CD4-positive, alpha-beta T cell (primary cell): Measurements from ENCODE around the gene CDC42SE2. TPM values are rescaled to one million over a fixed set of nuclear protein-coding genes. Genes with fewer than 3 reads are reported as not detected.

ENCODE experiments used
- ATAC-seq: fragments of 200-7000 bp; cut with Tn5 transposase; one replicate; pipeline ENCODE4 v1.10.0; 2022; ENCODE audit warnings: mild to moderate bottlenecking; ENCODE audit not compliant: poor library complexity
- CTCF ChIA-PET: fragments of 350-600 bp; sonication (Branson Sonifier 250); formaldehyde crosslinking; loops from one replicate; lab custom pipeline; 2021; ENCODE audit warnings: antibody characterized with exemption, inconsistent platforms; lab: Charles Lee
- POLR2A ChIA-PET: fragments of 350-600 bp; sonication (Branson Sonifier 250); formaldehyde crosslinking; loops from one replicate; lab custom pipeline; 2021; ENCODE audit warnings: antibody characterized with exemption, inconsistent platforms; lab: Charles Lee
- DNase-seq, 14 experiments: peaks; one replicate each; pipeline ENCODE4 v3.0.0-alpha.2; 2013 to 2020; ENCODE audit warnings: mixed read lengths in 2 of 14
- H3K27ac ChIP-seq, 2 donors: one replicate each; pipeline versions ENCODE4 v1.5.1 to v1.7.0; 2013; ENCODE audit warnings: low read length in 2 of 2, low read depth in 1 of 2, mild to moderate bottlenecking in 1 of 2
- H3K27me3 ChIP-seq, 2 experiments: 1 replicate in 1 of 2; 2 replicates in 1 of 2; pipeline versions ENCODE4 v1.6.1 to v1.7.0; 2013; ENCODE audit warnings: low read length in 2 of 2, control low read depth in 1 of 2, mild to moderate bottlenecking in 1 of 2, moderate library complexity in 1 of 2; ENCODE audit not compliant: insufficient read depth in 2 of 2, control insufficient read depth in 1 of 2
- H3K36me3 ChIP-seq: one replicate; pipeline ENCODE4 v1.6.1; 2013; ENCODE audit warnings: low read length, control low read depth; ENCODE audit not compliant: insufficient read depth
- H3K4me1 ChIP-seq: one replicate; pipeline ENCODE4 v1.6.1; 2013; ENCODE audit warnings: low read length, control low read depth; ENCODE audit not compliant: insufficient read depth
- H3K4me3 ChIP-seq: one replicate; pipeline ENCODE4 v1.5.1; 2013; ENCODE audit warnings: mild to moderate bottlenecking, low read length, moderate library complexity
- H3K9me3 ChIP-seq, 2 experiments: 1 replicate in 1 of 2; 2 replicates in 1 of 2; pipeline versions ENCODE4 v1.6.1 to v1.7.0; 2013; ENCODE audit warnings: low read length in 2 of 2, mild to moderate bottlenecking in 2 of 2, control low read depth in 1 of 2, moderate library complexity in 1 of 2; ENCODE audit not compliant: control insufficient read depth in 1 of 2, insufficient read depth in 1 of 2
- H3K27ac Mint-ChIP-seq: one replicate; pipeline ENCODE4 v1.8.0; 2020; ENCODE audit warnings: mixed read lengths
- H3K27me3 Mint-ChIP-seq: one replicate; pipeline ENCODE4 v1.8.0; 2021; ENCODE audit warnings: mixed read lengths
- H3K36me3 Mint-ChIP-seq: one replicate; pipeline ENCODE4 v1.8.0; 2021; ENCODE audit warnings: low read depth, mixed read lengths
- H3K4me1 Mint-ChIP-seq: one replicate; pipeline ENCODE4 v1.8.0; 2021; ENCODE audit warnings: low read depth, mixed read lengths
- H3K4me3 Mint-ChIP-seq: one replicate; pipeline ENCODE4 v1.8.0; 2020; ENCODE audit warnings: mild to moderate bottlenecking, mixed read lengths
- H3K9me3 Mint-ChIP-seq: one replicate; pipeline ENCODE4 v1.8.0; 2020; ENCODE audit warnings: mixed read lengths
- intact Hi-C, 2 experiments: fragments of 100-400 bp; cut with DNase I in 1 of 2; cut with micrococcal nuclease in 1 of 2; formaldehyde crosslinking; loops; one replicate each; pipeline versions ENCODE4 v1.15.1 to v1.9.0; 2023 to 2025; cut with DNase I, micrococcal nuclease
- total RNA-seq, 174 experiments: library from RNA in 2 of 174; stranded (reverse) in 2 of 174; gene quantifications; one replicate each; pipeline ENCODE4 v1.2.3 and lab custom pipeline; 2021 to 2026
- TF ChIP-seq, protein P1 (sequence below): fragments of 200-600 bp; IDR thresholded peaks from one replicate; pipeline ENCODE4 v1.8.0; 2022; ENCODE audit warnings: antibody characterized with exemption, mild to moderate bottlenecking

CDC42SE2 gene
- total RNA-seq, 2 experiments from 2014 or later: 218 to 230 TPM

DNA sequence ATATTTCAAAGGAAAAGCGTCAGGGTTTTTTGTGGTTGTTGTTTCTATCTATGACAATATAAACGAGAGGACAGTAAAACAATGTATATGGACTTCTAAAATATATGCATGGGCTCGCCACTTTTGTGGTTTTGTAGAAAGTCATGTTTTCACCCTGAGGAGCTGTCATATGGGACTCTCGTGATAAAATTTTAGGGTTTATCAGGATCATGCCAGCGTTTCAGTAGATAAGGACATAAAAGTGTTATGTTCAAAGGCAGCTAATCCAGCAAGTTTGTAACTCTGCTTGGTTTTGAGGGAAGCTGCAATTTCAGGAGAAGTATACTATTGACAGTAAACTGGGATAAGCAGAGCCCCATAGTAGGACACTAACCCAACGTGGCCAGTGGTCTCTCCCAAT, 120.3 kb downstream of the CDC42SE2 start:
- intact Hi-C loops: loop anchor here in 1 of 2 experiments (5.0 kb wide), 1 partner anchor 117 kb away; no protein-coding TSS in a partner anchor
- ChIA-PET CTCF (interaction anchor here (0.7 to 1.6 kb wide), 4 partner anchors 8 to 119 kb away, joined by 3 to 6 read pairs (median 4); no protein-coding TSS in a partner anchor), POLR2A (interaction anchor here (1.0 to 15.0 kb wide), 5 partner anchors 10 to 220 kb away, joined by 3 to 395 read pairs (median 7); partner anchors contain the start of gene CDC42SE2)
- peak overlapping the region; percentile 45 to 99 for H3K27ac ChIP-seq
- H3K36me3 Mint-ChIP-seq: peaks cover 75% of the 10 kb centered on the region
- H3K4me3 ChIP-seq: no peak overlapping the region
- peaks cover 50% of the 10 kb centered on the region for H3K36me3 ChIP-seq
- peaks cover 89% of the 10 kb centered on the region for H3K4me1 Mint-ChIP-seq
- peaks cover 3% of the 10 kb centered on the region for H3K9me3 Mint-ChIP-seq
- no peak for ATAC-seq
- H3K4me3 Mint-ChIP-seq: peak overlapping the region; percentile 52
- peaks cover 65% of the 10 kb centered on the region for H3K4me1 ChIP-seq
- no peaks in the 10 kb centered on the region for H3K27me3 Mint-ChIP-seq
- peak overlapping the region; percentile 97 for H3K27ac Mint-ChIP-seq
- TF ChIP-seq, protein P1, sequence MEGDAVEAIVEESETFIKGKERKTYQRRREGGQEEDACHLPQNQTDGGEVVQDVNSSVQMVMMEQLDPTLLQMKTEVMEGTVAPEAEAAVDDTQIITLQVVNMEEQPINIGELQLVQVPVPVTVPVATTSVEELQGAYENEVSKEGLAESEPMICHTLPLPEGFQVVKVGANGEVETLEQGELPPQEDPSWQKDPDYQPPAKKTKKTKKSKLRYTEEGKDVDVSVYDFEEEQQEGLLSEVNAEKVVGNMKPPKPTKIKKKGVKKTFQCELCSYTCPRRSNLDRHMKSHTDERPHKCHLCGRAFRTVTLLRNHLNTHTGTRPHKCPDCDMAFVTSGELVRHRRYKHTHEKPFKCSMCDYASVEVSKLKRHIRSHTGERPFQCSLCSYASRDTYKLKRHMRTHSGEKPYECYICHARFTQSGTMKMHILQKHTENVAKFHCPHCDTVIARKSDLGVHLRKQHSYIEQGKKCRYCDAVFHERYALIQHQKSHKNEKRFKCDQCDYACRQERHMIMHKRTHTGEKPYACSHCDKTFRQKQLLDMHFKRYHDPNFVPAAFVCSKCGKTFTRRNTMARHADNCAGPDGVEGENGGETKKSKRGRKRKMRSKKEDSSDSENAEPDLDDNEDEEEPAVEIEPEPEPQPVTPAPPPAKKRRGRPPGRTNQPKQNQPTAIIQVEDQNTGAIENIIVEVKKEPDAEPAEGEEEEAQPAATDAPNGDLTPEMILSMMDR: no peak
- H3K9me3 ChIP-seq: no peaks in the 10 kb centered on the region
- no peak for DNase-seq
- H3K27me3 ChIP-seq: no peaks in the 10 kb centered on the region

DNA sequence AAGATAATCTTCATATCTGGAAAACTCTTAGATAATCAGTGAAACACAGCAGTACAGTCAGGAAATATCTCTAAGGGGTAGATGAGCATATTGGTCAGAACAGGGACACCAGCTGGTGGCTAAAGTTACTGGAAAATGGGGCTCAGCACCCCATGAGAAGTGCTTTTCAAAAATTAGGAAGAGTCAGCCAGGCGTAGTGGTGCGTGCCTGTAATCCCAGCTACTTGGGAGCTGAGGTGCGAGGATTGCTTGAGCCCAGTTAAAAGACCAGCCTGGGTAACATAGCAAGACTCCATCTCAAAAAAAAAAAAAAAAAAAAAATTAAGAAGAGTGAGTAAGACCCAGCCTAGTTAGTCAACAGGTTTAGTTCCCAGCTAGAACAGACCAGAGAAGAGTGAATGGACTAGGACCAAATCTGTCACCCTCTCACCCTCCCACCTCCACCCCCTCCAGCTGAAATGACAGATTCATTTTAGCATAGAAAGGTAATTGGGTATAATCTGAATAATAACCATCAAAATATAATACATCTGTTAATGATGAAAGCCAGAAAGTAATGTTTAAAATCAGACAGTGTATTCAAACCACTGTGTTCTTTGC, 120.9 kb downstream of the CDC42SE2 start:
- H3K27ac ChIP-seq: peak overlapping the region; percentile 45 to 99
- intact Hi-C loops: loop anchor here in 1 of 2 experiments (5.0 kb wide), 1 partner anchor 117 kb away; no protein-coding TSS in a partner anchor

DNA sequence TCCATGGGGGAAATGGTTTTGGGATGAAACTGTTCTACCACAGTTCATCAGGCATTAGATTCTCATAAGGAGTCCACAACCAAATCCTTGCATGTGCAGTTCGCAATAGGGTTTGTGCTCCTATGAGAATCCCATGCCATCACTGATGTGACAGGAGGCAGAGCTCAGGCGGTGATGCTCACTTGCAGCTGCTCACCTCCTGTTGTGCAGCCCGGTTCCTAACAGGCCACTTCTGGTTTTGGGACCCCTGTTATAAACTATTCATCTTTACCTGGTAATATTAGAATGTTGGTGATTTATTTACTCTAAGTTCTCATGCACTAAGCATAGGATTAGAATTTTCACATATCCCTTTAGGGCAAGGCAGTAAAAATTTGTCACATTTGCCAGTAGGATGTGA, 122.3 kb downstream of the CDC42SE2 start:
- ChIA-PET POLR2A (interaction anchor here (0.6 to 15.0 kb wide), 2 partner anchors 96 to 118 kb away, joined by 3 to 395 read pairs; partner anchors contain the start of gene CDC42SE2), CTCF (no interaction called here)
- Histone ChIP-seq H3K36me3 (peaks cover 65% of the 10 kb centered on the region), H3K4me3 (no peak overlapping the region), H3K9me3 (no peaks in the 10 kb centered on the region), H3K27me3 (no peaks in the 10 kb centered on the region), H3K27ac (peak overlapping the region in 1 of 2 donors; percentile 47), H3K4me1 (peaks cover 56% of the 10 kb centered on the region)
- H3K4me1 Mint-ChIP-seq: peaks cover 89% of the 10 kb centered on the region
- H3K9me3 Mint-ChIP-seq: no peaks in the 10 kb centered on the region
- no peaks in the 10 kb centered on the region for H3K27me3 Mint-ChIP-seq
- no peak for DNase-seq
- ATAC-seq: no peak
- TF ChIP-seq, protein P1: no peak
- H3K27ac Mint-ChIP-seq: peak overlapping the region; percentile 97
- H3K4me3 Mint-ChIP-seq: no peak overlapping the region
- intact Hi-C loops: no loop called here
- H3K36me3 Mint-ChIP-seq: peaks cover 84% of the 10 kb centered on the region

More for the DNA sequence above, 120.9 kb downstream of the CDC42SE2 start:
- ChIA-PET POLR2A (interaction anchor here (1.1 to 15.0 kb wide), 4 partner anchors 9 to 221 kb away, joined by 3 to 395 read pairs (median 8); partner anchors contain the start of gene CDC42SE2), CTCF (interaction anchor here (0.8 to 1.5 kb wide), 3 partner anchors 20 to 175 kb away, joined by 3 to 6 read pairs (median 6); no protein-coding TSS in a partner anchor)
- Mint-ChIP-seq H3K36me3 (peaks cover 79% of the 10 kb centered on the region), H3K4me3 (peak overlapping the region; percentile 52), H3K4me1 (peaks cover 89% of the 10 kb centered on the region), H3K9me3 (peaks cover 3% of the 10 kb centered on the region), H3K27me3 (no peaks in the 10 kb centered on the region), H3K27ac (peak overlapping the region; percentile 97)
- Histone ChIP-seq H3K9me3 (no peaks in the 10 kb centered on the region), H3K4me1 (peaks cover 65% of the 10 kb centered on the region), H3K4me3 (no peak overlapping the region), H3K36me3 (peaks cover 54% of the 10 kb centered on the region), H3K27me3 (no peaks in the 10 kb centered on the region)
- TF ChIP-seq, protein P1: no peak
- ATAC-seq (no peak), DNase-seq (no peak)
